ENCODE results near the gene DSTN.

Gene DSTN

DNA sequence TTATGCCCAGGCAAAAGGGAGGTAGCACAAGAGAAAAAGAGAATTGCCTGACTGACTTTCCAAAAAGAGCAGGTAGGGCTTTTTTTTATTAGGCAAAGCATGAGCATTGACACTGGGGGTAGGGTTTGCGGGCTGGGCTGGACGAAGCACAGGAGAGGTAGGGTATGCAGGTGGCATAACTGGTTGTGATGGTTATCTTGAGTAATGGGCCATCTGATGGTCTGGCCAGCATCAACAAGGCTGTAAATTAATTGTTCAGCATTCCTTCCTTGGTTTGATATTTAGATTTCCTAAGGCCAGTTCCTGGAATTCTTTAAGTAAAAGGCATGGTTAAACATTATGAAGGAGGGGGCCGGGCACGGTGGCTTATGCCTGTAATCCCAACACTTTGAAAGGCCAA lies 24.7 kb upstream of the DSTN start:
- no peak for DNase-seq (ENCODE audit: low read depth, low spot score)

DNA sequence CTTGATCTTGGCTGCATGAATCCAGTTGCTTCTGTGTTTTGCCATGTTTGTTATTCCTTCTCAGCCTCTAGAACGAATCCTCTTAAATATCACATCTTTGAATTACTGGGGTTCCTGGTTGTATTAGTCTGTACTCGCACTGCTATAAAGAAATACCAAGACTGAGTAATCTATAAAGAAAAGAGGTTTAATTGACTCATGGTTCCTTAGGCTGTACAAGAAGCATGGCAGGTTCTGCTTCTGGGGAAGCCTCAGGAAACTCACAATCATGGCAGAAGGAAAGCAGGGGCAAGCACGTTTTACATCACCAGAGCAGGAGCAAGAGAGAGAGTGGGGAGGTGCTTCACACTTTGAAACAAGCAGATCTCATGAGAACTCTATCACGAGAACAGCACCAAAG lies 20.7 kb upstream of the DSTN start:
- no peak for DNase-seq (ENCODE audit: low read depth, low spot score)

DNA sequence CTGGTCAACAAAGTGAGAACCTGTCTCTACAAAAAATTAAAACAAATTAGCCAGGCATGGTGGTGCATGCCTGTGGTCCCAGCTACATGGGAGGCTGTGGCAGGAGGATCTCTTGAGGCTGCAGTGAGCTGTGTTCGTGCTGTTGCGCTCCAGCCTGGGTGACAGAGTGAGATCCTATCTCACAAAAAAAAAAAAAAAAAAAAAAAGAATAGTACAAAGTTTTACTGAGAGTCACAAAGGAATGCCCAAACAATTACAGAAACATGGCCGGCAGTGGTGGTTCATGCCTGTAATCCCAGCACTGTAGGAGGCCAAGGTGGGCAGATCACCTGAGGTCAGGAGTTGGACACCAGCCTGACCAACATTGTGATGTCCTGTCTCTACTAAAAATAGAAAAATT lies 14.8 kb upstream of the DSTN start:
- DNase-seq (ENCODE audit: low read depth, low spot score) = no peak

DNA sequence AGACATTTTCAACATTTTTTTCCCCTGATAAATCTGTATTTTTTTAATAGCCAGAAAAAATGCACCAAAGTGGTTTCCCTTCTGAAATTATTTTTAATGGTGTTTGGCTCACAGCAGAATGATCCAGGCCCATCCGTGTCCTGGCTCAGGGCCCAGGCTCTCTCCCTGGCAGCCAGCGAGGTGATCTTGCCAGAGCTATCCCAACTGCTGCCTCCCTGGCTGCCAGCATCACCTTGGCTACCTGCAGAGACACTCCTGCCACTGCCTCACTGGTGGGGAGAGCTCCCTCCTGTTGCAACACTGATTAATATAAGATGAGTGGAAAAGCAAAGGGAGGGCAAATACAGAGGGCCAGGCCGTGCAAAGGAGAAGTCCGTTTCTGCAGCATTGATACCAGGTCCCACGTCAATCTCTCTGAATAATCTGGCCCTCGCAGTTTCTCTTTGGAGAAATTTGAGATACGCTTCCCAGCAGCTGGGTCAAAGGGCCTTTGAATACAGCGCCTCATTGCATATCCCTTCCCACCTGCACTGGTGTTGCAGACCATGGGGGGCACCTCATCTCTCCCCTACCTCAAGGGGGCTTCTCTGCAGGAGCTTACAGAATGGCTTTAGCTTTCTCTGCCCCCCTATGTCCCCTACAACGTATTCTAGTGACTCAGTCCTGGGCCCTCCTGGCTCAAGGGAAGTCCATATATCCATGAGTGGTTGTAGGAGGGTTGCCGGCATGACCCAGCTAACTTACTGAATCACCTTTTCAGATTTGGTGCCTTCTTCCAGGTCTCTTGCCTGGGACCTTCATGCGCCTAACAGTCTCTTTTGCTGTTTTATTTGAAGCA lies 12.8 kb upstream of the DSTN start:
- no peak for DNase-seq (ENCODE audit: low read depth, low spot score)

DNA sequence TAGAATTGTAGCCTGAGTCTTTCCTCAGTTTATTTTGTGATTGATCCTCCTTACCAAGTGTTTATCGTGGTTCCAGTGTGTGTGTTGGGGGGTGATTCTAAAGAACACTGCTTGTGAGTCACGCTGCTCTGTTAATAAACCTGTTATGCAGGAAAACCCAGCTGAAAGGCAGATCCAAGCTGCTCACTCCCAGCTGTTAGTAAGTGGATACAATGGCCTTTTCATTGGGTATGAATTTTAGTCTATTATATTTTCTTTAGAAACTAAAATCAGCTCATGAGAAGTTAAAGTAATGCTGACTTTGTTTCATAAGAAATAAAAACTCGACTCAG lies 12.2 kb upstream of the DSTN start:
- no peak for DNase-seq (ENCODE audit: low read depth, low spot score)

DNA sequence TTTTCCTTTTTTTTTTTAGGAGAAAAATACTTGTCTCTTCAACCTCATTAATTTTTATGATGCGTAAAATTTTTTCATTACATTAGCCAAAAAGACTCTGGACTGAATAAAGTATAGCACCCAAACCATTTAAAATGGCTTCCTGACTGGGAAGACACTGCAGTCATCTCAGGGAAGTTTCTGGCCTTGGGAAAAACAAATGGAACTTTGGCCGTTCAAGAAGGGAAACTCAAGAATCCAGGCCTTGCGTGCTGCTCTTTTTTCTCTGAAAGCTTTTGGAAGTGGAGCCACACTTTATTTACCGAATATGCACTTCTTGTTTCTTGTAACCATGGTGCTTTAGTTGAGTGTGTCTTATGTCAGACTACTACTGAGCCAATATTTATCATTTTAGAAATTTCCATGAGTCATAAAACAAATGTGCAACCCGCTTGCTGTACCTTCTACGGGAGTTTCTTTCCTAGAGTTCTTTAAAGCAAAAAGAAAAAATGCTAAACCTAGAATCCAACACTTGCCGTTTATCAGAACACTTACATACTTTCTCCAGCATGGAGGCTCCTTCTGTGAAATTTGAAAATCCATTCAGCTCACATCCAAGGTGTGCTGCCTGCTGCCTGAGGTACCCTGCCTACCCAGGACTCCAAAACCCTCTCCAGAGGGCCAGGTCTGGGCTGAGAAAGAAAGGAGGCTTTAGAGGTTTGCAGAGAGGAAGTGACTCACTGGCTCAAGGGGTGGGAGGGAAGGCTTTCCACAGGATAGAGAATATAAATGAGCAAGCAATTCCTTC lies 11.5 kb upstream of the DSTN start:
- DNase-seq (ENCODE audit: low read depth, low spot score) = peak; percentile 49

DNA sequence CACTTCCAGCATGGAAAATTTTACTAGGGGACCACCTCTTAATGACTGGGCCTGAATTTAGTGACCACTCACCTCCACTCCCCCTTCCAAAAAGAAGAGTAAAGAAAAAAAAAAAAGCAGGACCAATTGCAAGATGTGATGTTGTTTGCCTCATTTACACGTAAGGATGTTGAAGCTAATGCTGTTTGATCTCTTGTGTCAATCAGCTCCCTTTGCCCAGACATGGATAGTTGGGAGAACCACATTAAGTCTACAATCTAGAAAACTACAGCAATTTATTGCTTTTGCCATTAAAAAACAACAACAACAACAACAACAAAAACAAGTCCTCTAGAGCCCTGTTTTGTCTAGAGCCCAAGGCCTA lies 11.0 kb upstream of the DSTN start:
- DNase-seq (ENCODE audit: low read depth, low spot score) = no peak

DNA sequence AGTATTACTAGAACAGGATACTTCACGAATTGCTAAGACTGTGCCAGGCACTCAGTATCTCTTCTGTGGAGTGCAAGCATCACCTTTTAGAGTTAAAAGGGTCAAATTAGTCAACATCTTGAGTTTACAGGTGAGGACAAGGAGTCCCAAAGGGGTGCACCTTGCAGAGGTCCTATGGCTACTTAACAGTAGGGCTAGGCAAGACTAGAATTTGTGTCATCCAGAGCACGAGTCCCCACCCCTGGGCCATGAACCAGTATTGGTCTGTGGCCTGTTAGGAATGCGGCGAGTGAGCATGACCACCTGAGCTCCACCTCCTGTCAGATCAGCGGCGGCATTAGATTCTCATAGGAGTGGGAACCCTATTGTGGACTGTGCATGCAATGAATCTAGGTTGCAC lies 10.5 kb upstream of the DSTN start:
- no peak for DNase-seq (ENCODE audit: low read depth, low spot score)

DNA sequence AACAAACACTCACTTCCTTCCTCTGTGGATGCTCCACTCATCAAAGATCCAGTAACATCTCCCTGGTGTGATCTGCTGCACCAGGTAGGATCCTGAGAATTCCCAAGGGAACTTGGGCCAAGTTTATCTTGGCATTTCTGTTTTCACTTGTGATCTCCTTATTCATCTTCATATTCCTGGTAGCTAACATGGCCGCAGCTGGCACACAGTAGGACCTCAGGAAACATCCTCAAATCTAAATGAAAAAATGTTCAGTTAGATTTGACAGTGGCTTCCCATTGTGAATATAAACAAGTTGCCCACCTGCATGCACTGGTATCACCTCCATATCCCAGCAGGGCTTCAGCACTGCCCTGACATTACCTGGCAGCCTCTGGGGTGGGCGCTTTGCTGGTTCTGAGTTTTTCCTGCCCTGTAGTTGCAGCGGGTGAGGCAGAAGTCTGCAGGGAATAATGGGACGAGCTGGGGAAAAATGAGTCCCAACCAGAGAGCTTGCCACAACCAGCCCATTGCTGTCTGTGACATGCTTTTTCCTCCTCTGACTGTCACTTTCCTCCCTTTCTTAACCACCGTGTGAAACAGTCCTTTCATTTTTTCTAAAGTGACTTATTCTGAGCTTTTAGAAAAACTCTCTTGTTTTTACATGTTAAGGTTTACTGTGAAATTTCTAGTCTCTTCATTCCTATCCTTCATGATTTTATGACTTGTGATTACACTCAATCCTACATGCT lies 9.4 kb upstream of the DSTN start:
- DNase-seq (ENCODE audit: low read depth, low spot score) = no peak

DNA sequence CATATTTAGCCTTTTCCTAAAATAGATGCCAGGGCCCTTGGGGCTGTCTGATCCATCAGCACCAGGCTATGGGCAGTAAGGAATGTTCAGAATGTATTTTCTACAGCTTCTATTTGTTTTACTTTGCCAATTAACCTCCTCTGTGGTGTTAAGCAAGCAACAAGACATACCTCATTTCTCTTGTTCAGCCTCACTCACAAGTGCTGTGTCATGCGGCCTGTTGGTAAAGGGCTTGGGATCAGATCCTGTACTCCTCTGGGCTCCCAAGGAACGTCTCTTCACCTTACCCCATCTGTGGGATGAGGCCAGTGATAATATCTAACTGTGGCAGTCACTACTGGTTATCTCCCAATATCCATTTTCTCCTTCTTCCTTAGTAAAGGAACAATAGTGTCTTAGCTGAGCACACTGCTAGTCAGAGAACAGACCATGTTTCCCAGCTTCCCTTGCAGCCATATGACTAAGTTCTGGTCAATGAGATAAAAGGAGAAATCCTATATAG lies 7.0 kb upstream of the DSTN start:
- no peak for DNase-seq (ENCODE audit: low read depth, low spot score)

DNA sequence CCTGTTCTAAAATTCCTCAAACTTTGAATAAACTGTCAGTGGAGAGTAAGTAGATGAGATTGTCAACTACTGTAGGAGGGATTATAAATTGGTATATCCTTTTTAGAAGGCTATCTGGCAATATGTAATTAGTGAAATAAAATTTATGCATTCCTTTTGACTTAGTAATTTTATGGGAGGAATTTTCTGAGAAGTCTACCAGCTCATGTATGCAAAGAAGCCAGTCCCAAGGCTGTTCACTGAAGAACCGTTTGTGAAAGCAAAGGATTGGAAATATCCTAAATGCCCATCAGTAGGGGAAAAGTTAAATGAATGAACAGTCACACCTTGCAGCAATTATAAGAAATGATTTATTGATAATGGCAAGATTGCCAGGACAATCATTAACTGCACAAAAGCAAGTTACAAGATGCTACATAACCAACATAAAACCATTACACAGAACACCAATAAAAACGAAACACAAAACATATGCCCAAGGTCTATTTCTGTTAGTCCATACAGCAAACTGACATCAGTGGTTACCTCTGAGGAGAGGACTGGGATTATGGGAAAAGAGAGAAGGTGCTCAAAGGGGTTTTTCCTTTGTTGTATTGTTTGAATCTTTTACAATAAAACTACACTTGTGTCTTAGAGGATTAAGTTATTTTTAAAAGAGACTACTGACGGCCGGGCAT lies 4.6 kb upstream of the DSTN start:
- DNase-seq (ENCODE audit: low read depth, low spot score) = no peak

DNA sequence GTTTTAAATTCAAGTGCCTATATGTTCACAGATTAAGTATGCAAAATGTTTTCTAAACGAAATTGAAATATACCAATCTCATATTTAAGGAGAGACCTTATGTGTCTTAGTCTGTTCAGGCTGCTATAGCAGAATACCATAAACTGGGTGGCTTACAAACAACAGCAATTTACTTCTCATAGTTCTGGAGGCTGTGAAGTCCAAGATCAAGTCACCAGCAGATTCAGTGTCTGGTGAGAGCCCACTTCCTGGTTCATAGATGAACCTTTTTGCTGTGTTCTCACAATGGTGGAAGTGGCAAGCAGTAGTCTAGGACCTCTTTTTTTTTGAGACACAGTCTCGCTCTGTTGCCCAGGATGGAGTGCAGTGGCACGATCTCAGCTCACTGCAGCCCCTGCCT lies 3.5 kb upstream of the DSTN start:
- DNase-seq (ENCODE audit: low read depth, low spot score) = no peak

DNA sequence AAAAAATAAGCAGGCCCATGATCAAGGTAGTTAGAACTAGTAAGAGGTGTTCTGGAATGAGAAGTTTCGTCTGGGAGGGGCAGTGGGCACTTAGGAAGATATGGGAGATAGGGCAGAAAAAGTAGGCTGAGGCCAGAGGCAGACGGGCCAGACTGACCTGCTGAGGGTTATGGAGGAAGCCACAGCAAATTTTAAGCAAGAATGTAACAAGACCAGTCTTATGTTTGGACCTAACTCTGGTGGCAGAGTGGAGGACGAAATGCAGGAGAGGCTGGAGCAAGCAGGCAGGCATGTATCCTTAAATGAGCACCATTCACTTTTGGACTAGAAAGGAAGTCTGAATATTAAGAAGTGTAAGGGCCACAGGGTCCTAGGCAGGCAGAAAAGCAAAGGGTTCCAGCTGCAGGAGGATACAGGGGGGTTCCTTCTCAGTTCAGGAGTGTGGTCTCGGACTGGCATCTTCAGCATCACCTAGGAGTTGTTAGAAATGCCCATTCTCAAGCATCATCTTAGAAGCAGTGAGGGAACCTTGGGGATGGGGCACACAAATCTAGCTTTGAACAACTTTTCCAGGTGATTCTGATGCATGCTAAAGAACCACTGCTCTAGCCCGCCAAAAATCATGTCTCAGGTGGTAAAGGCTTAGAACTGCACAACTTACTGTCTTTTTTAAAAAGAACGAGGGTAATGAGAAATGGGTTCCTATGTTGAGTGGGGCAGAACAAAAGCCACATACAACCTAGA lies 1.7 kb upstream of the DSTN start:
- DNase-seq (ENCODE audit: low read depth, low spot score) = no peak

DNA sequence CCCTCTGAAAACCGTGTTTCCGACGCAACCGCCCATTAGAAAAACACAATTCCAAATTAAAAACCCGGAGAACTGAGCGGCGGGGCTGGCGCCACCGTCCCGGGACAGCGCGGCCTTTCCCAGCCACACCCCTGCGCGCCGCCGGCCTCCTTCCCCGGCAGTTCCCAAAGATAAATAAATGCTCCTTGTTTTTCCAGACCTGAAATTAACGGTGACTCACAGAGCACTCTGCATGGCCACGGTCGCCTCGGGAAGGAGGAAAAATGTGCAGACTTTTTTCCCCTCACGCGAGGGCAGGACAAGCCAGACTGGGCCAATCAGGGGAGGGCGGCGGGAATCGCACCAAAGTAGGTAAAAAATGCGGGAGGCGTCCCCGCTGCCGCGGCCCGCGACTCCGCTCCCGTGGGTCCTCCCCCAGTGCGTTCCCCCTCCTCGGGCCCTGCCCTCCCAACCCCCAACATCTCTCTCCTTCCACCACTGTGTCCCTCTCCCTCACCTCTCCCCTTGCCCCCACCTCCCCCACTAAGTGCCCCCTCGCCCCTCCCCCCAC lies 828 bp upstream of the DSTN start:
- DNase-seq (ENCODE audit: low read depth, low spot score) = no peak

DNA sequence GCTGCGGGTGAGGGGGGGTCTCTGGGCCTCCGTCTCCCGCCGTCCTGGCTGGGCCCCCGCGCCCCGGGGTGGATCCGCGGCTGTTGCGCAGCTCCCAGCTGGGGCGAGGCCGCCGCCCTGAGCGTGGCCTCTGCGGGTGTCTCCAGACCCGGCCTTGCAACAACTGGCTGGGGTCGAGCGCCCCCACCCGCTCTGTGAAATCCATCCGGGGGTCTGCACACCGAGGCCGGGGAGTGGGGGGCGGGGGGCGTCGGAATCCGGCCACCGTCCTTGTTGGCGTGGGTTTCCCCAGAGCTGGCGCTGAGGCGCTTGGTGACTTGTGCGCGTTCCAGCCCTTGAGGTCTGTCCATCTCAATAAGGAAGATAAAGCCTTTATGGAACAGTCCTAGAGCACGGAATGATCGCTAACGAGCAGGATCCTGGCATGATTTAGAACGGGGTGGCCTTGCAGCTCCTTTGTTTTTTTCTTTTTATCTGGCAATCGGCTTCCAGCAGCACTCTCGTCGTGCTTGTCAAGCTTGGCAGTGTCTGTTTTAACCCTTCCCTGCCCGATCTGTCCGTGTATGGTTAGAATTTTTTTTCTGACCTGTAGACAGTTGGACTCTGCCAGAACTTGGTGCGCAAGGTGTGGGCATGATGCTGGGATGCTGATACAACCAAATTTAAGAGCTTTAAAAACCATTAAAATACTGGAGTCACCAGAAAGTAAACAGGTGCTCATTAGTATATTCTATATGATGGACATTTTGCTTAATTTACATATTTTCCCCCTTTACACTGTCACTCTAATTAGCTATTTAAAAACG lies 675 bp downstream of the DSTN start:
- DNase-seq (ENCODE audit: low read depth, low spot score) = no peak

DNA sequence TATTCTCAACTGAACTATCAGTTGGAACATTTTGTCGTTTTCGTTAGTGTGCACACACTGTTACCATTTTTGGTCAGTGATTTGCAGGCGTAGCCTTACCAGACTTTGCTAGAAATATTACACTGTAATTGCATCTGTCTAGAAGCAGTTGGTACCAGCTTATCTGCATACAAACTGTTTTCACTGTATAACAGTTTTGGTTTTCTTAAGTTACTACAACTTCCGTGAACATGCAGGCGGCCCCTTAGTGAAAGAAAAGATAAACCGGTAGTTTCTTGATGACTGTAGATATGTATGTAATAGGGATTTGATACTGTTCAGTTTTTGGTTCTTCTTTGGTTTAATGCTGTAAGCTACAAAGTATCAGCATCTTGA lies 1.3 kb downstream of the DSTN start:
- no peak for DNase-seq (ENCODE audit: low read depth, low spot score)

DNA sequence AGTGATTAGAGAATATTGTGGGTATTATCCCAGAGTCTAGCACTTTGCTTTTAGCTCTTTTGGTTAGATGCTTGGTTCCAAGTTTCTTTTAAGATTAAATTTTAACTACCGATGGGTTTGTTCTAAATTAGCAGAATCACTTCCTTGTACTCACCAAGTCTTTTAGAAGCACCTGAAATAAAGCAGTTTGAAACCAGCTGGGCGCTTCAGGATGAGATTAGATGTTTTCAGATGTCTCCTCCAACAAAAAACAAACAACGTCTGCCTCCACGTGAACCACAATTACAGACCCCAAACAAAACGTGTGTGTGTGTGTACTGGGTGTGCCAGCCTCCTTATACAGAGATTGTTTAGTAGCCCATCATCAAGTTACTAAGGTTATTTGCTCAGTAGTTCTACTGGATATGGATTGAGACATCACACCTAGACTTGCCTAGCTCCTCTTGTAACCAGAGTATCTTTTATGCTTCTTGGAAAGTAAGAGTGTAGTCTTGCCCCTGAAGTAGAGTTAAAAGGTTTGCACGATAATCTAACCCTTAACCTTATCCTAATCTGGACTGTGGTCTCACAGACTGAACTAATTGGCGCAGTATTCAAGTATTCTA lies 2.3 kb downstream of the DSTN start:
- DNase-seq (ENCODE audit: low read depth, low spot score) = no peak

DNA sequence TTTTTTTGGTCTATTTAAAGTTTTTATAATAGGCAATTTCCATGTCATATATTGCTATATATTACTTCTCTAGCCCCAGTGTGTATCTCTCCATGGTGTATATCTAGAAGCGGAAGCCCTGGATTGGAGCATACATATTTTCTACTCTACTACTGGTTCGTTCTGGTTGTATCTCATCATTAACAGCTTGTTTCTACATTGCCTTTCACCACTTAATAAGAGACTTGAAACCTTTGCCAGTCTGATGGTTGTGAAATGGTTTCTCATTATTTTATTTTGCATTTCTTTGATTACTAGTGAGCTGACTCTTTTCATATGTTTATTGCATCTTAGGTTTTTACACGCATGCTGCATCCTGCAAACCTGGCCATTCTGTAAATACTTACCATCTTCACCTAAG lies 3.6 kb downstream of the DSTN start:
- no peak for DNase-seq (ENCODE audit: low read depth, low spot score)

DNA sequence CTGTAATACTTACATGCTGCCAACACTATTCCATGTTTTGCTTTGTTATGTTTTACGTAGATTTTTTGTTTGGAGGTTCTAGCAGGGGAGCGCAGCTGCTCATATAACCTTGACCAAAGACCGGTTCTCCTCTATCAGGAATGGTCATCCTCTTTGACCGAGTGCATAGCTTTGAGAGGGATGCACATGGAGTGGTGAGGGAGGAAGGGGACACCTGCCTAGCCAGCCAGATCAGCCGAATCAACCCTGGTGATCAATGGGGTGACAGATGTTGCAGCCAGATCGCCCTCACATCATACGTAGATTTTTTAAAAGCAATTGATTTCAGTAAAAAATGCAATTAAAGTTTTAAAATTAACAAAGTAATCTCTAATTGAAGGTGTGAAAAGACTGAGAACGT lies 6.3 kb downstream of the DSTN start:
- DNase-seq (ENCODE audit: low read depth, low spot score) = no peak
